HEK293T (cell line): ENCODE results near the gene CTU2.

ENCODE experiments used
- BHLHE40 ChIP-seq: fragments of 450-650 bp; IDR thresholded peaks from 2 replicates; pipeline ENCODE4 v1.6.1; 2016; ENCODE audit warnings: mild to moderate bottlenecking, moderate library complexity, borderline replicate concordance
- ELF4 ChIP-seq: fragments of 450-650 bp; IDR thresholded peaks from 2 replicates; pipeline ENCODE4 v1.6.1; 2017; ENCODE audit warnings: antibody characterized with exemption
- FOXA1 ChIP-seq: fragments of 450-650 bp; IDR thresholded peaks from 2 replicates; pipeline ENCODE4 v1.6.1; 2016; ENCODE audit warnings: mild to moderate bottlenecking
- FOXK2 ChIP-seq: fragments of 450-650 bp; IDR thresholded peaks from 2 replicates; pipeline ENCODE4 v1.6.1; 2016; ENCODE audit warnings: mild to moderate bottlenecking
- HDGF ChIP-seq: fragments of 450-650 bp; IDR thresholded peaks from 2 replicates; pipeline ENCODE4 v1.6.1; 2017; ENCODE audit warnings: antibody characterized with exemption, borderline replicate concordance
- L3MBTL2 ChIP-seq: fragments of 450-650 bp; conservative IDR thresholded peaks from 2 replicates; pipeline ENCODE4 v1.6.1; 2016; ENCODE audit warnings: mild to moderate bottlenecking
- SP1 ChIP-seq: fragments of 450-650 bp; IDR thresholded peaks from 2 replicates; pipeline ENCODE4 v1.6.1; 2017
- SUZ12 ChIP-seq: fragments of 450-650 bp; IDR thresholded peaks from 2 replicates; pipeline ENCODE4 v1.6.1; 2016; ENCODE audit warnings: mild to moderate bottlenecking
- TARDBP ChIP-seq: fragments of 450-650 bp; IDR thresholded peaks from 2 replicates; pipeline ENCODE4 v1.6.1; 2016

- no peak for TF ChIP-seq TARDBP
- no peak for TF ChIP-seq HDGF
- no peak for TF ChIP-seq FOXA1
- no peak for TF ChIP-seq FOXK2
- no peak for TF ChIP-seq BHLHE40
- no peak for TF ChIP-seq SP1
- no peak for TF ChIP-seq SUZ12
- no peak for TF ChIP-seq ELF4
- TF ChIP-seq L3MBTL2, result no peak
Observed at GRCh38 chr16:88732172-88732960, 26.1 kb downstream of the CTU2 start.
